Lower leg skin (tissue), 3 donors: Measurements from ENCODE around the gene ZC3H13.

ENCODE experiments used
- CTCF ChIP-seq, 3 donors: fragments of 450-650 bp; IDR thresholded peaks; one replicate each; pipeline ENCODE4 v1.5.1; 2016; ENCODE audit warnings: antibody characterized with exemption in 3 of 3, mild to moderate bottlenecking in 3 of 3, moderate library complexity in 2 of 3
- POLR2A ChIP-seq, 2 donors: fragments of 450-650 bp; IDR thresholded peaks; one replicate each; pipeline ENCODE4 v1.6.1; 2016 to 2017; ENCODE audit warnings: antibody characterized with exemption in 2 of 2, mild to moderate bottlenecking in 1 of 2, moderate library complexity in 1 of 2

- no peak for TF ChIP-seq CTCF (IDR thresholded peaks at IDR 0.05)
- no peak for TF ChIP-seq POLR2A (IDR thresholded peaks at IDR 0.05)
Observed at GRCh38 chr13:45974500-45974899, 78.0 kb downstream of the ZC3H13 start.
